Keratinocyte (primary cell): ENCODE results near the gene SOWAHB.

Source experiments
- CTCF ChIP-seq, 3 experiments: IDR thresholded peaks in 1 of 3; conservative IDR thresholded peaks in 1 of 3; optimal IDR thresholded peaks in 1 of 3; 2 replicates in 2 of 3; 3 replicates in 1 of 3; pipeline versions ENCODE3 to v1.5.1; 2011; ENCODE audit warnings: low read length in 3 of 3, mild to moderate bottlenecking in 3 of 3, moderate library complexity in 2 of 3, control low read depth in 1 of 3, inconsistent platforms in 1 of 3; ENCODE audit not compliant: insufficient read depth in 2 of 3; ENCODE audit errors: extremely low read depth in 1 of 3
- EZH2 ChIP-seq: IDR thresholded peaks from one replicate; pipeline ENCODE4 v1.6.1; 2012; ENCODE audit warnings: inconsistent platforms, mild to moderate bottlenecking, low read length, moderate library complexity

DNA sequence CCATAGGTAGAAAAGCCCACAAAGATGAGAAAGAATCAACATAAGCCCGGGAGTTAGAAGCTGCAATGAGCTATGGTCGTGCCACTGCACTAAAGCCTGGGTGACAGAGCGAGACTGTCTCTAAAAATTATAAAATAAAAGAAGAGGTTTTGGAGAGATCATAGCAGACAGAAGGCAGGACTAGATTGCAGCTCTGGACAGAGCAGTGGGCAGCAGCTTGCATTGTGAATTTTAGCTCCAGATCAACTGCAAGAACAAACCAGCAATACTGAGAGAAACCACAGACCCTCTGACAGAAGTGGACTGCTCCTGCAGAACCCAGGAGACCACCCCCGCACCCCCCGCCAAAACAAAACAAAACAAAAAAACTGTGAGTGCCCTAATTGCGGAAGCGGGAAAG lies 30.6 kb downstream of the SOWAHB start:
- TF ChIP-seq CTCF (optimal IDR thresholded peaks at IDR 0.05 in 1 of 3, IDR thresholded peaks at IDR 0.05 in 1 of 3, conservative IDR thresholded peaks at IDR 0.05 in 1 of 3; ENCODE audit: extremely low read depth in 1 of 3, insufficient read depth in 2 of 3, low read length in 3 of 3) (no peak), EZH2 (no peak)
